22Rv1 (cell line): ENCODE measurements around the gene GSG1L.

Experiments used
- CTCF ChIP-seq: fragments of 450-650 bp; IDR thresholded peaks from 2 replicates; pipeline ENCODE4 v1.5.1; 2017; ENCODE audit warnings: mild to moderate bottlenecking
- ZFX ChIP-seq: fragments of 450-650 bp; IDR thresholded peaks from 2 replicates; pipeline ENCODE4 v1.6.1; 2017; ENCODE audit warnings: antibody characterized with exemption, borderline replicate concordance

GRCh38 chr16:28064706-28065249, 1.3 kb upstream of the GSG1L start:
- TF ChIP-seq CTCF (no peak), ZFX (no peak)
